ENCODE measurements around the gene SPACA6.
A peak's percentile ranks its signal among the peaks of the same experiment; 100 is the strongest.
"Not testable (repeated sequence)": the region's sequence is repeated elsewhere in the genome, so short reads cannot be mapped to it uniquely, and the experiment has no call there.

SPACA6 gene

DNA sequence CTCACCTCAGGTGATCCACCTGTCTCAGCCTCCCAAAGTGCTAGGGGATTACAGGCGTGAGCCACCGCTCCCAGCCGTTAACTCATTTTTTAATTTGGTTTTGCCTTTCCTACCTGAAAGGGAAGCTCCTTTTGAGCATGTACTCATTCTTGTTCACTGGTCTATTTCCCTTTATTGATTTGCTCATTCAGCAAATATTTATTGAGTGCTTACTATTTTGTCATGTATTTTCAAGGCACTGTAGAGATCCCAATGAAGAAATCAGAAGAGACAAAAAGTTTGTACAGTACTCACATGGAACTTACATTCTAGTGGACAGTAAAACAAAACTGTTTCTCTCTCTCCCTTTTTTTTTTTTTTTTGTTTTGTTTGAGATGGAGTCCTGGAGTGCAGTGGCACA, 13.8 kb downstream of the SPACA6 start:
- DNase-seq = no peak

DNA sequence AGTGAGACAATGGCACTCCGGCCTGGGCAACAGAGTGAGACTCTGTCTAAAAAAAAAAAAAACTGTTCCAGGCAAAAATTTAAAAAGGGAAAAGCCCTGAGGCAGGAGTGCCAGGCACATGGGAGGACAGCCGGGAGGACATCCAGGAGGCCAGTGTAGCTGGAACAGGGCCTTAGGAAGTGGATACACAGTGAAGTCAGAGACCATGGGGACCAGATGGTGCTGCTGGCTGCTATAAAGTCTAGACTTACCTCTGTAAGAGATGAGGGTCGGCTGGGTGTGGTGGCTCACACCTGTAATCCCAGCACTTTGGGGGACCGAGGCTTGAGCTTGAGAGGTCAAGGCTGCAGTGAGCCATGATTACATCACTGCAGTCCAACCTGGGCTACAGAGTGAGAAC, 15.7 kb downstream of the SPACA6 start:
- no peak for DNase-seq

DNA sequence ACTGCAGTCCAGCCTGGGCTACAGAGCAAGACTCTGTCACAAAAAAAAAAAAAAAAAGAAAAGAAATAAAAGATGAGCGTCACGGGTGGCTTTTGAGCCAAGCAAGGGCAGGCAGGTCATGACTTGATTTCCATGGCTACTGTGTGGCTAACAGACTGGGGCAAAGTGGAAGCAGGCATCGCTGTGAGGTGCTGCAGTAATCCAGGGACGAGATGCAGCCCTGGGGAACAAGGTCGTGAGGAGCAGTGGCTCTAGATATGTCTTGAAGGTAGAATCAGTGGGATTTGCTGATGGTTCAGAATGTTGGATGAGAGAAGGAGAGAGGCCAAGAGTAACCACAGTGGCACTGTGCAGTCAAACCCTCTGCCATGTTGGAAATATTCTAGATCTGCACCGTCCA, 16.4 kb downstream of the SPACA6 start:
- DNase-seq = no peak

DNA sequence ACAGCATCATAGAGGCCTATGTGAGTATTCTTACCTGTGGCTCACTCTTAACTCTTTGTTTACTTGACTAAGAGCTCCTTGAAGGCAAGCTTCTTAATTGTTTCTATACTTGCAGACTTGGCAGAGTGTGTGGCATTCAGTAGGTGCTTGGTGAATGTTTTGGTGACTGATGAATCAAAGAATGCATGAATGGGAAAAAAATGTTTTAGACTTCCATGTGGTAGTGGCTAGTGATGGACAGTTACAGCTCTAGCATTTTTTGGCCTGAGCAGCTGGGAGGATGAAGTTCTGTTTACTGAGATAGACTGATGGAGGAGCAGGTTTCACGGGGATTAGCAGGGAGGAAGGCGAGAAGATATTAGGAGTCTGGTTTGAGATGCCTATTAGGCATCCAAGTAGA, 17.0 kb downstream of the SPACA6 start:
- no peak for DNase-seq

DNA sequence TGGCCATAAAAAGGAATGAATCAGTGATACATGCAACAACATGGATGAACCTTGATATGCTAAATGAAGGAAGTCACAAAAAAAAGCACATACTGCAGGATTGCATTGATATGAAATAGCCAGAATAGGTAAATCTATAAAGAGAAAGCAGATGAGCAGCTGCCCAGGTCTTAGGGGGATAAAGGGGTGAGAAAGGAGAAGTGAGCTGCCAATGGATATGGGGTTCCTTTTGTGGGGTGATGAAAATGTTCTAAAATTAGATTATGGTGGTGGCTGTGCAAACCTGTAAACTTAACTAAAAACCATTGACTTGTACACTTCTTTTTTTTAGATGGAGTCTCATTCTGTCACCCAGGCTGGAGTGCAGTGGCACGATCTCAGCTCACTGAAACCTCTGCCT, 18.6 kb downstream of the SPACA6 start:
- no peak for DNase-seq

DNA sequence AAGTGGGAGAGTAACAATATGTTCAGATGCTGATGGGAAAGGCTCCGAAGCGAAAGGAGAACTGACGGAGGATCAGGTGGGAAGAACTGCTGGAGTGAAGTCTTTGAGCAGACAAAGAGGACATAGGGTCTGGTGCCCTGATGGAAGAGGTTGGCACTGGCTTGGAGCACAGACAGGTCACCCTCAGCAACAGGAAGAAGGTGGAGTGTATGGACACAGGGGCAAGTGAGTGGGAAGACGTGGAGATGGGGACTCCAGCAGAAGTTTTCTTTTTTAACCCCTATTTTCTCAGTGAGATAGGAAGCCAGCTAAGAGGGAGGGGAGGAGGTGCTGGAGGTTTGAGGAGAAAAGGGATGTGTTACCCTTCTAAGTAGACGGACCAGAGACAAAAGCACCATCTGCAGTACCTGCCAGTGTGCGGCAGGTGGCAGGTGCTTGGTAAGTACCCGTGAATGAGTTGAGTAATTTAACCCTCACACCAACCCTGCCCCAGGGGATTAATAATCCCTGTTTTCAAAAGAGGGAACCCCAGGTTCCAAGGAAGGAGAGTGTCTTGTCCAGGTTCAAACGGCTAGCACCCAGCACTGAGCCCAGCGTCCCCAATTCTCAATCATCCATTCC, 19.4 kb downstream of the SPACA6 start:
- peak in 1 of 2 experiments; percentile 24 for DNase-seq

DNA sequence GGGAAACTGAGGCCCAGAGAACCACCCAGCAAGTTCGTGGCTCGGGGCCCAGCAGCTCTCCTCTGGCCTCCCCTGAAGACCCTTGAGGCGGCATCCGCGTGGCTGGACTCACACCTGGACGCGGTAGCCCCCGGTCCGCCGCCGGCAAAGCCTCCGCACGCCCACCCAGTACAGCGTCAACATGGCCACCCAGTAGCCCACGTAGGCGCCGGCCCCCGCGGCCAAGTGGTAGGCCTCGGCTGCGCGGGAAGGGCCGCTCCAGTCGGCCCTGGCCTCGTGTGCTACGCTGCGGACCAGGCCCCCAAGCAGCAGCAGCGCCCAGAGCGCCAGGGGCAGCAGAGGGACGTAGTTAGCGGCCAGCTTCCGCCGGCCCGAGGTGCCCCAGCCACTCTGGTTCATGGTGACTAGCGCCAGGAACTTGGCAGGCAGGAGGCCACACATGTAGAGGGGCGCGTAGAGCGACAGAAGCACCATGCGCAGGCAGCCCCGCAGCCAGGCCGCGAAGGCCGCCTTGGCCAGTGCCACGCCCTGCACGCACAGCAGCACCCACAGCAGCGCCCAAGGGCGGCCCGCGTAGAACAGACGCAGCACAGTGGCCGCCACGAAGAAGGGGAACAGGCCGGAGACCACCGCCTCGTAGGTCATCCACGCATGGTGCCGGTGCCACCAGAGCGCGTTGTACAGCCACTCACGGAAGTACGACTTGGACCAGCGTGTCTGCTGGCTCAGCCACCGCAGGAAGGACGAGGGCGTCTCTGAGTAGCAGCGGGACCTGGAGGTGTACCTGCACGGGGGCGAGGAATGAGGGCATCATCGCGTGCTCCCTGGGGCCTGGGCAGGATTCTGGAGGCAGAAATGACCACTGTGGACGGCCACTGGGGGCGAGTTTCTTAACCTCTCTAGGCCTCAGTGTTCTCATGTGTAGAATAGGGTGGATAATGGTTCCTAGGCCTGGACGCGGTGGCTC, 20.5 kb downstream of the SPACA6 start:
- no peak for DNase-seq

DNA sequence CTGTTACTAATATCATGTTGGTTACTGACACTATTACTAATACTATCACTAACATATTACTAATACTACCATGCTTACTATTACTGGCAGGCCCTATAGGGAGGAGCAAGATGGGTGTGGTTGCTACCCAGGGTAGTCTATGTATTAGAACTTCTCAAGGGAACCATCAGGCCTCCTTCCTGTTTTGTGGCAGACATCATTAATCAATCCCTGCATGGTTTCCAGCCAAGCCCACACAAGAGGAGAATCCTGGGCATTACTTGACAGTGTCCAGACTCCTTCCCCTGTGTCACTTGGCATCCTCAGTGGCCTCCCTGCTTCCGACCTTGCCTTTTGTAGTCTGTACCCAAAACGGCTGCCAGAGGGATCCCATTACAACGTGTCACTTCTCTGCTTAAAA, 21.7 kb downstream of the SPACA6 start:
- DNase-seq = no peak

DNA sequence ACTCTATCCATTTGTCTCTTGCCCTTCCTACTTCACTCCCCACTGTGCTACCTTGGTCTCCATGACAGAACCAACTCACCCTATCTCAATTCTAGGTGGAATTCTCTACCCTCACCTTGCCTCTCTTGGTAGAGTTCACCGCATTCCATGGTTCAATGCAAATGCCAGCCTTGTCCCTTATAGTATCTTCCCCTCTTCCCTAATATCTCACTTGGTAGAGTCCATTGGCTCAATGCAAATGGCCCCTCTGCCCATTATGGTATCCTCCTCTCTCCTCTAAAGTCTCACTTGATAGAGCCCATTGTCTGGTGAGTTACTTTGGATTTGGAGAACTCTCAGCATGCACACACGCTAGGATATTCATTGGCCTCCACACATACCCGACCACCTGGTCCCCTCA, 22.7 kb downstream of the SPACA6 start:
- DNase-seq = no peak

DNA sequence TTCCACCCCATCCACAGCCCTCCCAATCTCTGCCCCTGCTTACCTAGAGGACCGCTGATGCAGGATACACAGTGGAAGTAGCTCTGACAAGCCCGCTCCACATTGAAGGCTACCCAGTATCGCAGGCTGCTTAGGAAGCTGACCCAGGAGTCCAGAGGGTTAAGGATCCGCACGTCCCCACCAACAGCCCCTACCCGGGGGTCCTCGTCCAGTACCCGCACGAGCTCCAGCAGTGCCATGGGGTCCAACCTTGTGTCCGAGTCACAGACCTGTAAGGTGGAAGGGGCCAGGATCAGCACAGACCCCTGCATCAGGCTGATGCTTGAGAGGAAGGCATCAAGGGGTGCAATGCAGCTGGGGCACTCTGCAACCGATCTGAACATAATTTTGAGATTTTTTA, 23.8 kb downstream of the SPACA6 start:
- no peak for DNase-seq

DNA sequence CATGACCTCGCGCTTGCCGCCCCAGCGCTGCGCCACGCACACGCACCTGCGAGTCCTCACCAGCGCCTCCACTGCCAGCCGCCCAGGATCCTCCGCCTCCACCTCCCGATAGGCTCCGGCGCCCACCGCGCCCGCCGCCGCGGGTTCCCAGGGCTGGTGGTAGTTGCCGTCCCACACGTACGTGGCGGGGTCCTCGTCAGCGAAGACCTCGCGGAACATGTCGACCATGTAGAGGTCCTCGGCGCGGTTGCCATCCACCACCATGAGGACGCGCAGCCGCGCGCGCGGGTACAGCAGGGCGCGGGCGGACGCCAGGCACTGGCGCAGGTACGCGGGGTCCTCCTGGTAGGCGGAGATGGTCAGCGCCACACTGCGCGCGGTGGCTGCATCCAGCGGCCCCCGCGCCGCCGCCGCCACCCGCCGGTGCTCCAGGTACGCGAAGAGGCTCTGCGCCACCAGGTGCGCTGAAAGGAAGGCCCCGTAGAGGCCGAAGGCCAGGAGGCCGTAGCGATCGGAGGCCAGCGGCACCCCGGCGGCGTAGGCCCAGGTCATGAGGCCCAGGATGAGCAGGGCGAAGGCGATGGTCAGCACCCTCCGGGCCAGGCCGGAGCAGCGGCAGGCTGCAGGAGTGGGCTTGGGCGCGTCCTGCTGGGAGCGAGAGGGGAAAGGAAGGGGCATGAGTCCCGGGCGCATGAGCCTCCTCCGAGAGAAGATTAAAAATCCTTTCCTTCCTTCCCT, 26.3 kb downstream of the SPACA6 start:
- DNase-seq = no peak

DNA sequence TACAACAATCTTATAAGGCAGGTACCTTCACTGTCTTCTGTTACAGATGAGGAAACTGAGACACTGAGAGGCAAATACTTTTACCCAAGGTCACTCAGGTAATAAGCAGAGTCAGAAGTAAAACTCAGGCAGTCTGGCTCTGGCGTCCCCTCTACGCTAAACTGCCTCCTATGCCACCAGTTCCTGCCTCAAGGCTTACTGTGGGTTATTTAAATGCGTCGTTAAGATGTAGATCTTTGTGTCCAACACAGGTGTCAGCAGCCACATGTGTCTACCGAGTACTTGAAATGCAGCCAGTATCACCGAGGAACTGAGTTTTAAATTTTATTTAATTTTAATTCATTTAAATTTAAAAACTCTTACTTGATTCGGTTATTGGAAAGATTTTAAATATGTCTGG, 28.8 kb downstream of the SPACA6 start:
- DNase-seq = no peak

DNA sequence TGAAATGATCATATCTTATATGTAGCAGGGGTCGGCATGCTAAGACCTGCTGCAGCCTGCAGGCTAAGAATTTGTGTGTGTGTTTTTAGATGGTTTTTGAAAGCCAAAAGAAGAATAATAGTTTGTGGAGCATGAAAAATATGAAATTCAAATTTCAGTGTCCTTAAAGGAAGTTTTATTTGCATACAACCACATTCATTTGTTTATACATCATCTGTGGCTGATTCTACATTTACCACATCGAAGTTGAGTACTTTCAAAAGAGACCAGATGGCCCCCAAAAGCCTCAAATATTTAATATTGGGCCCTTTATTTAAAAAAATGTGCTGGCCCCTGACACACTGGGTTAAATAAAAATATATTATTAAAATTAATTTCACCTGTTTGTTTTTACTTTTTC, 29.4 kb downstream of the SPACA6 start:
- no peak for DNase-seq

DNA sequence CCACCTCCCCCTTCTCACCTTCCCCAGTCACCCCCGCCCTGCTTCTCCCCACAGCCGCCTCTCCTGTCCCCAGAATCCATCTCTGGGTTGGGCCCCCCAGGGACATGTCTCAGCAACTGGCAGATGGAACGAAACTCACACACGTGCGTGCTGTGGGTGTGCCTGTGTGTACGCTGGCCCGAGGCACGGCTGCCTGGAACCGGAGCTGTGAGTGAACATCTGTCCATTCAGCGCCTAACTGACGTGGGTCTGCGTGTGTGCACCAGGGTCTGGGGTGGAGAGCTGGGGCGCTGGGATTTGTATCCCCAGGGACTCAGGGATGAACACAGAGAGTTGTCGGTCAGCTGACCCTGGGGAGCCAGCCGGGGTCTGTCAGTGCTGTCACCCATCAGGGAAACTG, 31.4 kb downstream of the SPACA6 start:
- DNase-seq = no peak

DNA sequence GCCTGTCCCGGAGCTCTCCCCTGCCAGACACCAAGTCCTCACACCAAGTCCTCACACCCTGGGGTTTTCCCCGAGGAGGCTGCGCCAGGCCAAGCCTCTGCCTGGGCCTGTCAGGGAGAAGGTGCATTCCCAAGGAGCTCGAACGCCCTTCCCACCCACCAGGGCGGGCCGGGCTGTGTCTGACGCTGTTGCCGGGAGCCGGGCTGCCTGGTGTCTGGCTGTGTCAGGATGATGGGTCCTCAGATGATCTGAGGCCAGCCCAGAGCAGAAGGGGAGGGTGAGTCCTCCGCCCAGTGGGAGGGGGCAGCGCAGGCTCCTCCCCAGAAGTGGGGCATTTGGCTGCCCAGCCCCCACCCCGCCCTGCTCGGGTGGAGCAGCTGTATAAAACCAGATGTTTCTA, 32.9 kb downstream of the SPACA6 start:
- DNase-seq = no peak

DNA sequence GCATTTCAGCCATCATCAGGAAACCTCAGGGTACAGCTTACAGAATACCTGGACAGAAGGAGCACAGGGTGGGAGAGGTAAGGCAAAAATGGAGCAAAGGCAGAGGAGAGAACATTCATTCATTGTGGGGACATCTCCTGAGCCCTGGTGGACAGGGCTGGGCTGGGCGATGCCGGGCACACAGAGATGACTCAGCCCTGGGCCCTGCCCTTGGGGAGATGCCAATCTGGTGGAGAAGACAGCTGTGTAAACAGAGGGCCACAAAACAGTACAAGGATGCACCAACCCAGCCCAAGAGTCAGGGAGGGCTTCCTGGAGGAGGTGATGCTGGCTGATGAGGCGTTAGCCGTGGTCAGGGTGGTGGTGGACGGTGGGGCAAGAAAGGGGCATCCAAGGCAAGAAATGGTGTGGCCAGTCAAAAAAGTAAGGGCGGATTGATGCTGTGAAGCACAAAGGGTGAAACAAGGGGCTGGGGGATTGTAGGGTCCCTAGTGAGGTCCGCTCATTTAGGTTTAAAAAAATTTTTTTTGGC, 34.3 kb downstream of the SPACA6 start:
- DNase-seq = no peak

DNA sequence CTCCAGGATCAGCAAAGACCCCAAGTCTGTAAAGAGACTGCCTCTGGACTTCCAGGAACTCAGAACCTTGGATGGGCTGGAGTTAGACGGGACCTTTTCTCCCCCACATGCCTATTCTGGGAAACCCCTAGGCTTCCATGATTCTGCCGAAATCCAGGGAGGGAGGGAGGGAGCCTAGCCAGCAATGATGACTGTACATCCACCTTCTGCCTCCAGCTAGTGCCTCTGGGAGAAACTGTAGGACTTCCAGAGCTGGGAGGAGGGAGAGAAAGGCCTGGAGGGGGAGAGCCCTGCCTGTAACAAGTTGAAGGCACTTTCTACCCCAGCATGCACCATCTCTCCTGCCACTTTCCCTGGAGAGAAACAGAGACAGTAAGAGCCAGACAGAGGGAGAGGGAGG, 36.7 kb downstream of the SPACA6 start:
- DNase-seq = no peak

DNA sequence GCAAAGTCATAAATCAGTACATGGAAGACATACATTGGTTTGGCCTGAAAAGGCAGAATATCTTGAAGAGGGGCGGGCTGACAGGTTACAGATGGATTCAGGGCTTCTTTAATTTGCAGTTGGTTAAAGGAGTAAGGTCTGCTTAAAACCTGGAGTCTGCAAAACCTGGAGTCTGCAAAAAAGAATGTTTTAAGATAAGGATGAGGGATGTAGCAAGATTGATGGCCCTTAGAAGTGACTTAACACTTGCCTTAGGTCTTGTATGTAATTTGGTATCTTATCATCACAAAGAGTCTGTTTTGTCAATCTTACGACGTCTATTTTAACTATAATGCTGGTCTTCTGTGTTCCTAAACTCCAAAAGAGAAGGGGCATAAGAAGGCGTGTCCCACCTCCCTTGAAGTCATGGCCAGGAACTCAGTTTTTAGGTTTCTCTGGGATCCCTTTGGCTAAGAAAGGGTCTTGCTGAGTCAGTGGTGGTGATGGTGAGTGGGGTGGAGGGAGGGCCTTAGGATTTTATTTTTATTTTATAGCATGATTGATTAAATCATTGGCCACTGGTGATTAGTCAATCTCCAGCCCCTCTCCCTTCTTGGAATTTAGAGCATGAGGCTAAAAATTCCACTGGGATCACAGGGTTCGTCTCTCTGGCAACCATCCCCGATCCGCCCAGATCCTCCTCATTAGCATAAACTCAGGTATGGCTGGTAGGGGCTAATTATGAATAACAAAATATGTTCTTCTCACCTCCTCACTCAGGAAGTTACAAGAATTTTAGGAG, 40.8 kb downstream of the SPACA6 start:
- no peak for DNase-seq

DNA sequence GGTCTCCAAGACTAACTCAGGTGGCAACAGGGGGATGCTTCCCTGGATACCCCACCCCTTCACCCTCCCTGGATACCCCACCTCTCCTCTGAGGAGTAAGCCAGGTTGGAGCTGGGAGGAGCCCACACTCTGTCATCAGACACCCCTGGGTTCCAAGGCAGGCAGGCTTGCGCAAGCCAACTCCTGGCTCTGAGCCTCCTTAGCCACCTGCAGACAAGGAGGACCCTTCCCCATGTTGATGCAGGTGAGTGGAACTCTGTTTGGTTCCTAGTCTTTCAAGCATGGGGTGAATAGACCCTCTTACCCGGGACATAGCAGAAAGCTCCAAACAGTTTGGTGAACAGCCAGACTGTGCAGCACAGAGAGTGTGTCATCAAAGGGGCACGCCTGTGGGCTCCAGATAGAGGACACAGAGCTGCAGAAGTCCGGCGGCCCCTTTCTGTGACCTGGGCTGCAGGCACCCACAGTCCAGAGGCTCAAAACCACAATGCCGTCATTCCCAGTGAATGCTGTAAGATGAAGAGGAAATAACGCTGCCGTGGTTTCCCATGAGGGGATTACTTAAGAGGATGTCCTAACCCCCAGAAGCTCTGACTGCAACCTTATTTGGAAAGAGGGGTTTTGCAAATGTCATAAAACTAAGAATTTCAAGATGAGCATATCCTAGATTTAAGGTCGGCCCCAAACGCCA, 42.8 kb downstream of the SPACA6 start:
- no peak for DNase-seq

DNA sequence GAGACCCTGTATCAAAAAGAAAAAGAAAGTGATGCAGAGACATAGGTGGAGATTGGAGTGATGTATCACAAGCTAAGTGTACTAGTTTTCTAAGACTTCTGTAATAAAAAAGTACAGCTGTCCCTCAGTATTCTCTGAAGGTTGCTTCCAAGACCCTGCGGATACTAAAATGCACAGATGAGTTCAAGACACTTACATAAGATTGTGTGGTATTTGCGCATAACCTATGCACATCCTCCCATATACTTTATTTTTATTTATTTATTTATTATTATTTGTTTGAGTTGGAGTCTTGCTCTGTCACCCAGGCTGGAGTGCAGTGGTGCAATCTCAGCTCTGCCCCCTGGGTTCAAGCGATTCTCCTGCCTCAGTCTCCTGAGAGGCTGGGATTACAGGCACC, 44.3 kb downstream of the SPACA6 start:
- DNase-seq = no peak

DNA sequence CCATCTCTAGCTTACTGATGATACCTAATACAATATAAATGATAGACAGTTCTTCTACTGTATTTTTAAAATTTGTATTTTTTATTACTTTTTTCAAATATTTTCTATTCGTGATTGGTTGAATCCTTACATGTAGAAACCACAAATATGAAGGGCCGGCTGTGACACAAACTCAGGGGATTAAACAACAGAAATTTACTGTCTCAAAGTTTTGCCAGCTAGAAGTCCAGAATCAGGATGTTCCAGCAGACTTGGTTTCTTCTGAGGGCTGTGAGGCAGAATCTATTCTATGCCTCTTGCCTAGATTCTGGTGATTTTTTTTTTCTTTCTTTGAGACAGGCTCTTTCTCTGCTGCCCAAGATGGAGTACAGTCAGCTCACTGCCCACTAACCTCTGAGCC, 44.8 kb downstream of the SPACA6 start:
- no peak for DNase-seq

DNA sequence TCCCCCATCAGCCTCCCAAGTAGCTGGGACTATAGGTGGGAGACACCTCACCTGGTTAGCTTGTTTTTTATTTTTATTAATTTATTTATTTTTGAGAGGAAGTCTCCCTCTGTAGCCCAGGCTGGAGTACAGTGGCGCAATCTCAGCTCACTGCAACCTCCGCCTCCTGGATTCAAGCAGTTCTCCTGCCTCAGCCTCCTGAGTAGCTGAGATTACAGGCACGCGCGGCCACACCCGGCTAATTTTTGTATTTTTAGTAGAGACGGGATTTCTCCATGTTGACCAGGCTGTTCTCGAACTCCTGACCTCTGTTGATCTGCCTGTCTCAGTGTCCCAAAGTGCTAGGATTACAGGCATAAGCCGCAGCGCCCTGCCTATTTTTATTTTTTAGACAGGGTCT, 45.4 kb downstream of the SPACA6 start:
- DNase-seq = not testable (repeated sequence)

All from NCI-H524 (cell line).